ENCODE measurements around the gene SLC25A47.

Gene SLC25A47

GRCh38 chr14:100298551-100299237 lies 24.4 kb upstream of the SLC25A47 start:
- in situ Hi-C loops (cut with MboI; ENCODE audit: low pct_unique_long_range_greater_than_20kb, low sequenced_read_pairs, unreplicated experiment): no loop called here
- TF ChIP-seq, protein P1, sequence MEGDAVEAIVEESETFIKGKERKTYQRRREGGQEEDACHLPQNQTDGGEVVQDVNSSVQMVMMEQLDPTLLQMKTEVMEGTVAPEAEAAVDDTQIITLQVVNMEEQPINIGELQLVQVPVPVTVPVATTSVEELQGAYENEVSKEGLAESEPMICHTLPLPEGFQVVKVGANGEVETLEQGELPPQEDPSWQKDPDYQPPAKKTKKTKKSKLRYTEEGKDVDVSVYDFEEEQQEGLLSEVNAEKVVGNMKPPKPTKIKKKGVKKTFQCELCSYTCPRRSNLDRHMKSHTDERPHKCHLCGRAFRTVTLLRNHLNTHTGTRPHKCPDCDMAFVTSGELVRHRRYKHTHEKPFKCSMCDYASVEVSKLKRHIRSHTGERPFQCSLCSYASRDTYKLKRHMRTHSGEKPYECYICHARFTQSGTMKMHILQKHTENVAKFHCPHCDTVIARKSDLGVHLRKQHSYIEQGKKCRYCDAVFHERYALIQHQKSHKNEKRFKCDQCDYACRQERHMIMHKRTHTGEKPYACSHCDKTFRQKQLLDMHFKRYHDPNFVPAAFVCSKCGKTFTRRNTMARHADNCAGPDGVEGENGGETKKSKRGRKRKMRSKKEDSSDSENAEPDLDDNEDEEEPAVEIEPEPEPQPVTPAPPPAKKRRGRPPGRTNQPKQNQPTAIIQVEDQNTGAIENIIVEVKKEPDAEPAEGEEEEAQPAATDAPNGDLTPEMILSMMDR (IDR thresholded peaks at IDR 0.05; ENCODE audit: extremely low read depth, insufficient read depth, missing control alignments): no peak
- peak; percentile 17 for DNase-seq (ENCODE audit: low spot score)

DNA sequence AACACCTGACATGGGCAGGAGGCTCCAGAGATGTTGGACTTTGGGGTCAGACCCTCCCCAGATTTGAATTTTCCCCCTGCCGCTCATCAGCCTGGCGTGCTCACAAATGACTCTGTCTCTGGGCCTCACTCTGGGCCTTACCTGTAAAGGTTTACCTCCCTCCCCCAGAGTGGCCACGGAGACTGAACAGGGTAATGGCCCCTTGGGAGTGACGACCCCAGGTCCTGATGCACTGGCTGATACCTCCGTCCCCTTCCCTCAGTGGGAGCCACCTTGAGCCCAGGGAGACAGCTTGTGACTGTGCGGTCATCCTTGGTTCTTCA lies 23.9 kb upstream of the SLC25A47 start:
- TF ChIP-seq, protein P1 (IDR thresholded peaks at IDR 0.05; ENCODE audit: extremely low read depth, insufficient read depth, missing control alignments): no peak
- in situ Hi-C loops (cut with MboI; ENCODE audit: low pct_unique_long_range_greater_than_20kb, low sequenced_read_pairs, unreplicated experiment): no loop called here
- DNase-seq (ENCODE audit: low spot score): no peak

DNA sequence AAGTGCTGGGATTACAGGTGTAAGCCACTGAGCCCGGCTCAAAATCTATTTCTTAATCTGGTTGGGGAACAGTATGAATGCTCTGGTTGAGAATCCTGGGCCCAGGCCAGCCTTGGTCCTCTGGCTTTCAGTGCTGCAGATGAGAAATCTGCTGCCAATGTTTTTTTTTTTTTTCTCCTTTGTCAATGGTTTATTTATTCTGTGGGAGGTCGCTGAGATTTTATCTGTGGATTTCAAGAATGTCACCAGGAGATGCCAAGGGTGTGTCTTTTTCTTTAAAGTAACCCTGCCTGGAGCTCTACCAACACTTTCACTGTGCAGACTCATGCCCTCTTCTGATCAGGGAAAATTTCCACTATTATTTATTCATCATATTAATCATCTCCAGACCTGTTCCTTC lies 20.5 kb upstream of the SLC25A47 start:
- no peak for DNase-seq (ENCODE audit: low spot score)
- TF ChIP-seq, protein P1 (IDR thresholded peaks at IDR 0.05; ENCODE audit: extremely low read depth, insufficient read depth, missing control alignments): no peak
- in situ Hi-C loops (cut with MboI; ENCODE audit: low pct_unique_long_range_greater_than_20kb, low sequenced_read_pairs, unreplicated experiment): no loop called here

GRCh38 chr14:100303179-100303578 lies 20.0 kb upstream of the SLC25A47 start:
- no peak for DNase-seq (ENCODE audit: low spot score)
- TF ChIP-seq, protein P1 (IDR thresholded peaks at IDR 0.05; ENCODE audit: extremely low read depth, insufficient read depth, missing control alignments): peak; percentile 62
- in situ Hi-C loops (cut with MboI; ENCODE audit: low pct_unique_long_range_greater_than_20kb, low sequenced_read_pairs, unreplicated experiment): no loop called here

- in situ Hi-C loops (cut with MboI; ENCODE audit: low pct_unique_long_range_greater_than_20kb, low sequenced_read_pairs, unreplicated experiment): no loop called here
- DNase-seq (ENCODE audit: low spot score): no peak
- TF ChIP-seq, protein P1 (IDR thresholded peaks at IDR 0.05; ENCODE audit: extremely low read depth, insufficient read depth, missing control alignments): no peak
Measured at GRCh38 chr14:100303925-100304324, 19.2 kb upstream of the SLC25A47 start.

GRCh38 chr14:100304825-100305323 lies 18.3 kb upstream of the SLC25A47 start:
- no peak for DNase-seq (ENCODE audit: low spot score)
- TF ChIP-seq, protein P1 (IDR thresholded peaks at IDR 0.05; ENCODE audit: extremely low read depth, insufficient read depth, missing control alignments): no peak
- in situ Hi-C loops (cut with MboI; ENCODE audit: low pct_unique_long_range_greater_than_20kb, low sequenced_read_pairs, unreplicated experiment): no loop called here
